HepG2 (cell line): ENCODE data around the gene ZNF665. TPM values are rescaled to one million over a fixed set of nuclear protein-coding genes. Genes with fewer than 3 reads are reported as not detected.

ENCODE experiments used
- BORCS8-MEF2B ChIP-seq: sonication (generic); formaldehyde crosslinking; IDR thresholded peaks from 2 replicates; pipeline ENCODE4 v1.8.0; 2022; ENCODE audit warnings: mild to moderate bottlenecking, missing genetic modification reagents
- CBX1 ChIP-seq: IDR thresholded peaks from one replicate; pipeline ENCODE4 v1.6.1; 2016; ENCODE audit warnings: antibody characterized with exemption, low read depth
- ERF ChIP-seq: IDR thresholded peaks from 2 replicates; pipeline ENCODE4 v1.6.1; 2018; ENCODE audit warnings: missing biosample characterization, missing genetic modification reagents
- NR2F2 ChIP-seq: IDR thresholded peaks from 2 replicates; pipeline ENCODE4 v1.6.1; 2012; ENCODE audit warnings: low read depth, inconsistent platforms, borderline replicate concordance
- RAD21 ChIP-seq: fragments of 450-650 bp; formaldehyde crosslinking; IDR thresholded peaks from 2 replicates; pipeline ENCODE4 v1.5.0; 2020; ENCODE audit warnings: mild to moderate bottlenecking
- SAP130 ChIP-seq: IDR thresholded peaks from 2 replicates; pipeline ENCODE4 v1.6.1; 2016; ENCODE audit warnings: low read depth
- SMC3 ChIP-seq: IDR thresholded peaks from 2 replicates; pipeline ENCODE4 v1.6.1; 2011; ENCODE audit warnings: low read length, improper control_type of control experiment
- STAG1 ChIP-seq: sonication (generic); formaldehyde crosslinking; IDR thresholded peaks from 2 replicates; pipeline ENCODE4 v1.4.0; 2020; ENCODE audit warnings: missing genetic modification reagents
- TBX2 ChIP-seq: sonication (generic); formaldehyde crosslinking; IDR thresholded peaks from 2 replicates; pipeline ENCODE4 v1.5.0; 2020; ENCODE audit warnings: missing genetic modification reagents, mild to moderate bottlenecking, borderline replicate concordance
- THYN1 ChIP-seq: sonication (generic); formaldehyde crosslinking; IDR thresholded peaks from 2 replicates; pipeline ENCODE4 v1.8.1; 2023; ENCODE audit warnings: low read depth, mild to moderate bottlenecking, moderate library complexity, missing genetic modification reagents, borderline replicate concordance
- ZFY ChIP-seq: sonication (generic); formaldehyde crosslinking; IDR thresholded peaks from 2 replicates; pipeline ENCODE4 v1.4.0; 2020; ENCODE audit warnings: missing genetic modification reagents
- ZMYM4 ChIP-seq: sonication (generic); formaldehyde crosslinking; IDR thresholded peaks from 2 replicates; pipeline ENCODE4 v1.8.1; 2023; ENCODE audit warnings: mild to moderate bottlenecking, missing genetic modification reagents
- ZNF101 ChIP-seq: sonication (generic); formaldehyde crosslinking; IDR thresholded peaks from 2 replicates; pipeline ENCODE4 v1.4.0; 2020; ENCODE audit warnings: mild to moderate bottlenecking, low read depth, missing genetic modification reagents, borderline replicate concordance
- ZNF205 ChIP-seq: IDR thresholded peaks from 2 replicates; pipeline ENCODE4 v1.6.1; 2018; ENCODE audit warnings: missing biosample characterization, missing genetic modification reagents
- ZNF264 ChIP-seq: sonication (generic); formaldehyde crosslinking; IDR thresholded peaks from 2 replicates; pipeline ENCODE4 v1.4.0; 2020; ENCODE audit warnings: missing genetic modification reagents
- ZNF329 ChIP-seq: sonication (generic); formaldehyde crosslinking; IDR thresholded peaks from 2 replicates; pipeline ENCODE4 v1.9.0; 2021; ENCODE audit warnings: low read depth, mild to moderate bottlenecking, missing genetic modification reagents
- ZNF569 ChIP-seq: sonication (generic); formaldehyde crosslinking; IDR thresholded peaks from 2 replicates; pipeline ENCODE4 v1.5.0; 2020; ENCODE audit warnings: mild to moderate bottlenecking, missing genetic modification reagents, moderate library complexity, borderline replicate concordance
- ZNF691 ChIP-seq: sonication (generic); formaldehyde crosslinking; IDR thresholded peaks from 2 replicates; pipeline ENCODE4 v1.4.0; 2020; ENCODE audit warnings: missing genetic modification reagents, low read depth, mild to moderate bottlenecking, borderline replicate concordance
- polyA plus RNA-seq, 8 experiments: library from polyadenylated mRNA; depleted of rRNA in 3 of 8; stranded (reverse) in 7 of 8; unstranded in 1 of 8; fragments of >200 nt; fragmentation: Illumina TruSeq in 4 of 8; extraction: Trizol in 4 of 8; gene quantifications; 2 replicates each; pipeline versions ENCODE4 v1.2.1 to v1.2.3, GENCODE V29; 2011 to 2016; ENCODE audit warnings: low read depth in 4 of 8, missing spikeins in 1 of 8, mixed read lengths in 1 of 8; ENCODE audit not compliant: insufficient read depth in 1 of 8
- total RNA-seq, 5 experiments: library from RNA; depleted of rRNA; stranded (reverse); fragments of >200 nt; fragmentation: Illumina TruSeq; extraction: Trizol; gene quantifications; 2 replicates each; pipeline ENCODE4 v1.2.3, GENCODE V29; 2016; ENCODE audit warnings: low read depth in 1 of 5
- TF ChIP-seq, protein P1 (sequence below): sonication (generic); formaldehyde crosslinking; IDR thresholded peaks from 2 replicates; pipeline ENCODE4 v1.5.0; 2020; ENCODE audit warnings: mild to moderate bottlenecking, missing genetic modification reagents
- TF ChIP-seq, protein P2 (sequence below): sonication (generic); formaldehyde crosslinking; IDR thresholded peaks from 2 replicates; pipeline ENCODE4 v1.5.1; 2020; ENCODE audit warnings: mild to moderate bottlenecking, moderate library complexity, missing genetic modification reagents
- TF ChIP-seq, protein P3 (sequence below): IDR thresholded peaks from 2 replicates; pipeline ENCODE4 v1.6.1; 2016; ENCODE audit warnings: low read depth, missing genetic modification reagents, missing compliant biosample characterization

The ZNF665 gene
- total and polyA plus RNA-seq, 2 of the 13 experiments (the other 11 are each of a cell fraction or from before 2014, with no cell fraction given), result 0.45 to 0.49 TPM

- TF ChIP-seq ZNF691 (no peak), ZNF101 (no peak), NR2F2 (no peak), SAP130 (CRISPR knock-in tag) (peak; percentile 56; the same call in 1 of the 2 replicates), ZNF264 (CRISPR knock-in tag) (no peak), ZNF205 (CRISPR knock-in tag) (no peak), ZNF569 (CRISPR knock-in tag) (no peak), ZNF329 (CRISPR knock-in tag) (no peak), THYN1 (CRISPR knock-in tag) (no peak), SMC3 (peak; percentile 83), ERF (CRISPR knock-in tag) (peak; percentile 34; the same call in 1 of the 2 replicates), STAG1 (CRISPR knock-in tag) (peak; percentile 93), CBX1 (no peak), RAD21 (CRISPR knock-in tag) (peak; percentile 55; the same call in 1 of the 2 replicates), ZMYM4 (CRISPR knock-in tag) (peak; percentile 43; the same call in 1 of the 2 replicates), TBX2 (CRISPR knock-in tag) (no peak), ZFY (CRISPR knock-in tag) (no peak), BORCS8-MEF2B (CRISPR knock-in tag) (no peak)
- TF ChIP-seq, protein P1, sequence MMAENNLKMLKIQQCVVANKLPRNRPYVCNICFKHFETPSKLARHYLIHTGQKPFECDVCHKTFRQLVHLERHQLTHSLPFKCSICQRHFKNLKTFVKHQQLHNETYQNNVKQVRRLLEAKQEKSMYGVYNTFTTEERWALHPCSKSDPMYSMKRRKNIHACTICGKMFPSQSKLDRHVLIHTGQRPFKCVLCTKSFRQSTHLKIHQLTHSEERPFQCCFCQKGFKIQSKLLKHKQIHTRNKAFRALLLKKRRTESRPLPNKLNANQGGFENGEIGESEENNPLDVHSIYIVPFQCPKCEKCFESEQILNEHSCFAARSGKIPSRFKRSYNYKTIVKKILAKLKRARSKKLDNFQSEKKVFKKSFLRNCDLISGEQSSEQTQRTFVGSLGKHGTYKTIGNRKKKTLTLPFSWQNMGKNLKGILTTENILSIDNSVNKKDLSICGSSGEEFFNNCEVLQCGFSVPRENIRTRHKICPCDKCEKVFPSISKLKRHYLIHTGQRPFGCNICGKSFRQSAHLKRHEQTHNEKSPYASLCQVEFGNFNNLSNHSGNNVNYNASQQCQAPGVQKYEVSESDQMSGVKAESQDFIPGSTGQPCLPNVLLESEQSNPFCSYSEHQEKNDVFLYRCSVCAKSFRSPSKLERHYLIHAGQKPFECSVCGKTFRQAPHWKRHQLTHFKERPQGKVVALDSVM, result no peak
- TF ChIP-seq, protein P2, sequence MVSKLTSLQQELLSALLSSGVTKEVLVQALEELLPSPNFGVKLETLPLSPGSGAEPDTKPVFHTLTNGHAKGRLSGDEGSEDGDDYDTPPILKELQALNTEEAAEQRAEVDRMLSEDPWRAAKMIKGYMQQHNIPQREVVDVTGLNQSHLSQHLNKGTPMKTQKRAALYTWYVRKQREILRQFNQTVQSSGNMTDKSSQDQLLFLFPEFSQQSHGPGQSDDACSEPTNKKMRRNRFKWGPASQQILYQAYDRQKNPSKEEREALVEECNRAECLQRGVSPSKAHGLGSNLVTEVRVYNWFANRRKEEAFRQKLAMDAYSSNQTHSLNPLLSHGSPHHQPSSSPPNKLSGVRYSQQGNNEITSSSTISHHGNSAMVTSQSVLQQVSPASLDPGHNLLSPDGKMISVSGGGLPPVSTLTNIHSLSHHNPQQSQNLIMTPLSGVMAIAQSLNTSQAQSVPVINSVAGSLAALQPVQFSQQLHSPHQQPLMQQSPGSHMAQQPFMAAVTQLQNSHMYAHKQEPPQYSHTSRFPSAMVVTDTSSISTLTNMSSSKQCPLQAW, result no peak
- TF ChIP-seq, protein P3, sequence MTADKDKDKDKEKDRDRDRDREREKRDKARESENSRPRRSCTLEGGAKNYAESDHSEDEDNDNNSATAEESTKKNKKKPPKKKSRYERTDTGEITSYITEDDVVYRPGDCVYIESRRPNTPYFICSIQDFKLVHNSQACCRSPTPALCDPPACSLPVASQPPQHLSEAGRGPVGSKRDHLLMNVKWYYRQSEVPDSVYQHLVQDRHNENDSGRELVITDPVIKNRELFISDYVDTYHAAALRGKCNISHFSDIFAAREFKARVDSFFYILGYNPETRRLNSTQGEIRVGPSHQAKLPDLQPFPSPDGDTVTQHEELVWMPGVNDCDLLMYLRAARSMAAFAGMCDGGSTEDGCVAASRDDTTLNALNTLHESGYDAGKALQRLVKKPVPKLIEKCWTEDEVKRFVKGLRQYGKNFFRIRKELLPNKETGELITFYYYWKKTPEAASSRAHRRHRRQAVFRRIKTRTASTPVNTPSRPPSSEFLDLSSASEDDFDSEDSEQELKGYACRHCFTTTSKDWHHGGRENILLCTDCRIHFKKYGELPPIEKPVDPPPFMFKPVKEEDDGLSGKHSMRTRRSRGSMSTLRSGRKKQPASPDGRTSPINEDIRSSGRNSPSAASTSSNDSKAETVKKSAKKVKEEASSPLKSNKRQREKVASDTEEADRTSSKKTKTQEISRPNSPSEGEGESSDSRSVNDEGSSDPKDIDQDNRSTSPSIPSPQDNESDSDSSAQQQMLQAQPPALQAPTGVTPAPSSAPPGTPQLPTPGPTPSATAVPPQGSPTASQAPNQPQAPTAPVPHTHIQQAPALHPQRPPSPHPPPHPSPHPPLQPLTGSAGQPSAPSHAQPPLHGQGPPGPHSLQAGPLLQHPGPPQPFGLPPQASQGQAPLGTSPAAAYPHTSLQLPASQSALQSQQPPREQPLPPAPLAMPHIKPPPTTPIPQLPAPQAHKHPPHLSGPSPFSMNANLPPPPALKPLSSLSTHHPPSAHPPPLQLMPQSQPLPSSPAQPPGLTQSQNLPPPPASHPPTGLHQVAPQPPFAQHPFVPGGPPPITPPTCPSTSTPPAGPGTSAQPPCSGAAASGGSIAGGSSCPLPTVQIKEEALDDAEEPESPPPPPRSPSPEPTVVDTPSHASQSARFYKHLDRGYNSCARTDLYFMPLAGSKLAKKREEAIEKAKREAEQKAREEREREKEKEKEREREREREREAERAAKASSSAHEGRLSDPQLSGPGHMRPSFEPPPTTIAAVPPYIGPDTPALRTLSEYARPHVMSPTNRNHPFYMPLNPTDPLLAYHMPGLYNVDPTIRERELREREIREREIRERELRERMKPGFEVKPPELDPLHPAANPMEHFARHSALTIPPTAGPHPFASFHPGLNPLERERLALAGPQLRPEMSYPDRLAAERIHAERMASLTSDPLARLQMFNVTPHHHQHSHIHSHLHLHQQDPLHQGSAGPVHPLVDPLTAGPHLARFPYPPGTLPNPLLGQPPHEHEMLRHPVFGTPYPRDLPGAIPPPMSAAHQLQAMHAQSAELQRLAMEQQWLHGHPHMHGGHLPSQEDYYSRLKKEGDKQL (CRISPR knock-in tag), result no peak
Observed at GRCh38 chr19:53195265-53195903, 2.2 kb upstream of the ZNF665 start (continued).
